GM23338 (cell line): ENCODE measurements around the gene TRMT61A. TPM values are rescaled to one million over a fixed set of nuclear protein-coding genes. Genes with fewer than 3 reads are reported as not detected.

Source experiments
- ATAC-seq: fragments of 200-7000 bp; cut with Tn5 transposase; 3 replicates; pipeline ENCODE4 v1.9.1; 2020
- DNase-seq: peaks from one replicate; pipeline ENCODE4 v3.0.0-alpha.2; 2015; ENCODE audit warnings: low spot score
- H2AFZ ChIP-seq: fragments of 200-600 bp; sonication (generic); 2 replicates; pipeline ENCODE4 v1.8.0; 2016; ENCODE audit warnings: antibody characterized with exemption, mild to moderate bottlenecking, moderate library complexity
- H3F3A ChIP-seq: fragments of 200-600 bp; sonication (generic); replicated peaks from 2 replicates; pipeline ENCODE4 v1.8.0; 2017; ENCODE audit warnings: antibody characterized with exemption, mixed run types, low read depth
- H3K27ac ChIP-seq: fragments of 200-600 bp; sonication (generic); 2 replicates; pipeline ENCODE4 v1.6.1; 2016; ENCODE audit warnings: low read depth
- H3K27me3 ChIP-seq: fragments of 200-600 bp; sonication (generic); 2 replicates; pipeline ENCODE4 v1.8.0; 2016; ENCODE audit warnings: mild to moderate bottlenecking, mixed run types, moderate library complexity; ENCODE audit not compliant: insufficient read depth
- H3K36me3 ChIP-seq: fragments of 200-600 bp; sonication (generic); 2 replicates; pipeline ENCODE4 v1.8.0; 2016; ENCODE audit warnings: mild to moderate bottlenecking; ENCODE audit not compliant: insufficient read depth
- H3K4me1 ChIP-seq: fragments of 200-600 bp; sonication (generic); 2 replicates; pipeline ENCODE4 v1.8.0; 2016; ENCODE audit warnings: mild to moderate bottlenecking, moderate library complexity; ENCODE audit not compliant: insufficient read depth
- H3K4me2 ChIP-seq: fragments of 200-600 bp; sonication (generic); 2 replicates; pipeline ENCODE4 v1.7.1; 2017; ENCODE audit warnings: mixed run types
- H3K4me3 ChIP-seq: fragments of 200-600 bp; sonication (generic); 2 replicates; pipeline ENCODE4 v1.6.1; 2016; ENCODE audit warnings: mixed run types
- H3K79me2 ChIP-seq: fragments of 200-600 bp; sonication (generic); replicated peaks from 2 replicates; pipeline ENCODE4 v1.8.0; 2017; ENCODE audit warnings: mild to moderate bottlenecking; ENCODE audit not compliant: insufficient read depth
- H3K9me2 ChIP-seq: fragments of 200-600 bp; sonication (generic); 2 replicates; pipeline ENCODE4 v1.8.0; 2017; ENCODE audit not compliant: insufficient read depth
- H4K20me1 ChIP-seq: fragments of 200-600 bp; sonication (generic); replicated peaks from 2 replicates; pipeline ENCODE4 v1.8.0; 2017; ENCODE audit warnings: mild to moderate bottlenecking; ENCODE audit not compliant: insufficient read depth
- H3K27ac Mint-ChIP-seq: 2 replicates; pipeline ENCODE4 v1.8.0; 2020; ENCODE audit warnings: inconsistent platforms, mild to moderate bottlenecking, moderate library complexity, mixed read lengths
- H3K27me3 Mint-ChIP-seq: 3 replicates; pipeline ENCODE4 v1.8.0; 2022; ENCODE audit warnings: low read depth, mild to moderate bottlenecking, moderate library complexity, mixed read lengths, inconsistent platforms; ENCODE audit not compliant: insufficient read depth, poor library complexity
- H3K36me3 Mint-ChIP-seq: 3 replicates; pipeline ENCODE4 v1.8.0; 2021; ENCODE audit warnings: low read depth, mild to moderate bottlenecking, inconsistent platforms, moderate library complexity, mixed read lengths
- H3K4me1 Mint-ChIP-seq: 3 replicates; pipeline ENCODE4 v1.8.0; 2020; ENCODE audit warnings: mild to moderate bottlenecking, inconsistent platforms, mixed read lengths
- H3K4me3 Mint-ChIP-seq: 3 replicates; pipeline ENCODE4 v1.8.0; 2021; ENCODE audit warnings: moderate library complexity, mild to moderate bottlenecking, inconsistent platforms, mixed read lengths
- H3K9me3 Mint-ChIP-seq: 3 replicates; pipeline ENCODE4 v1.8.0; 2020; ENCODE audit warnings: moderate library complexity, mild to moderate bottlenecking, inconsistent platforms, mixed read lengths
- CREB1 ChIP-seq: fragments of 250-450 bp; sonication (Bioruptor Pico); IDR thresholded peaks from 2 replicates; pipeline ENCODE4 v1.5.0; 2020; ENCODE audit warnings: low read depth, mild to moderate bottlenecking, moderate library complexity
- CTCF ChIP-seq, 2 experiments: fragments of 200-600 bp in 1 of 2; sonication (generic) in 1 of 2; conservative IDR thresholded peaks; 2 replicates each; pipeline versions ENCODE4 v1.5.1 to v1.6.1; 2016 to 2017; ENCODE audit warnings: antibody characterized with exemption in 2 of 2, low read depth in 2 of 2, mild to moderate bottlenecking in 2 of 2, moderate library complexity in 1 of 2
- ETS1 ChIP-seq: IDR thresholded peaks from 2 replicates; pipeline ENCODE4 v1.6.1; 2016; ENCODE audit warnings: antibody characterized with exemption
- EZH2 ChIP-seq: fragments of 200-600 bp; sonication (generic); IDR thresholded peaks from one replicate; pipeline ENCODE4 v1.8.0; 2017; ENCODE audit warnings: antibody characterized with exemption, mild to moderate bottlenecking, low read depth; ENCODE audit not compliant: unreplicated experiment
- EZH2phosphoT487 ChIP-seq: fragments of 200-600 bp; sonication (generic); IDR thresholded peaks from one replicate; pipeline ENCODE4 v1.8.1; 2018; ENCODE audit warnings: antibody characterized with exemption; ENCODE audit not compliant: unreplicated experiment
- JUNB ChIP-seq: IDR thresholded peaks from one replicate; pipeline ENCODE4 v1.6.1; 2016; ENCODE audit warnings: antibody characterized with exemption; ENCODE audit not compliant: unreplicated experiment
- POLR2AphosphoS5 ChIP-seq: IDR thresholded peaks from 2 replicates; pipeline ENCODE4 v1.6.1; 2016; ENCODE audit warnings: antibody characterized with exemption, low read depth
- STAT1 ChIP-seq: IDR thresholded peaks from one replicate; pipeline ENCODE4 v1.6.1; 2016; ENCODE audit warnings: antibody characterized with exemption; ENCODE audit not compliant: unreplicated experiment
- ZNF114 ChIP-seq: fragments of 250-450 bp; sonication (Bioruptor Pico); IDR thresholded peaks from 2 replicates; pipeline ENCODE4 v1.5.0; 2020; ENCODE audit warnings: mild to moderate bottlenecking, moderate library complexity
- ZNF331 ChIP-seq: fragments of 250-450 bp; sonication (Bioruptor Pico); IDR thresholded peaks from 2 replicates; pipeline ENCODE4 v1.5.0; 2020; ENCODE audit warnings: low read depth, mild to moderate bottlenecking, moderate library complexity
- polyA plus RNA-seq: library from polyadenylated mRNA; unstranded; fragments of >200 nt; fragmentation: Nextera tagmentation; extraction: Ambion mirVana; gene quantifications from 2 replicates; pipeline ENCODE4 v1.2.1, GENCODE V29; 2016
- total RNA-seq: library from RNA; depleted of rRNA; stranded (reverse); fragments of >200 nt; shearing (Covaris generic); gene quantifications from 2 replicates; pipeline ENCODE4 v1.2.3, GENCODE V29; 2014

TRMT61A gene
- total and polyA plus RNA-seq, 2 experiments from 2014 or later = 13.4 to 28.2 TPM

GRCh38 chr14:103518422-103519042, 10.5 kb upstream of the TRMT61A start:
- H3K27me3 Mint-ChIP-seq = peaks cover 31% of the 10 kb centered on the region
- H3K4me3 ChIP-seq = 0 out of 2 replicates have a peak overlapping the region, but pooled peaks have one; percentile 20
- no peaks in the 10 kb centered on the region; the same call in 1 of the 2 replicates for H3K36me3 ChIP-seq
- no peak overlapping the region for H3K4me3 Mint-ChIP-seq
- no peak overlapping the region for H3K27ac Mint-ChIP-seq
- no peaks in the 10 kb centered on the region for H3K79me2 ChIP-seq
- DNase-seq (peak; percentile 91), ATAC-seq (peak; percentile 52)
- H3K27me3 ChIP-seq = peaks cover 4% of the 10 kb centered on the region
- no peak overlapping the region for H2AFZ ChIP-seq
- peaks cover 25% of the 10 kb centered on the region for H3K4me1 Mint-ChIP-seq
- H3K4me1 ChIP-seq = peaks cover 14% of the 10 kb centered on the region
- H3F3A ChIP-seq = peaks cover 30% of the 10 kb centered on the region
- H4K20me1 ChIP-seq = peaks cover 11% of the 10 kb centered on the region
- H3K4me2 ChIP-seq = peak overlapping the region; percentile 64; the same call in 1 of the 2 replicates
- TF ChIP-seq EZH2 (no peak), EZH2phosphoT487 (no peak), POLR2AphosphoS5 (peak; percentile 24), JUNB (no peak), STAT1 (no peak), CTCF (conservative IDR thresholded peaks at IDR 0.05; ENCODE audit: low read depth in 2 of 2) (peak; percentile 93 to 96)
- peak overlapping the region; percentile 80; the same call in 1 of the 2 replicates for H3K27ac ChIP-seq
- H3K9me2 ChIP-seq = no peaks in the 10 kb centered on the region
- peaks cover under 1% of the 10 kb centered on the region; the same call in 2 of the 3 replicates for H3K9me3 Mint-ChIP-seq
- H3K36me3 Mint-ChIP-seq = peaks cover 14% of the 10 kb centered on the region

DNA sequence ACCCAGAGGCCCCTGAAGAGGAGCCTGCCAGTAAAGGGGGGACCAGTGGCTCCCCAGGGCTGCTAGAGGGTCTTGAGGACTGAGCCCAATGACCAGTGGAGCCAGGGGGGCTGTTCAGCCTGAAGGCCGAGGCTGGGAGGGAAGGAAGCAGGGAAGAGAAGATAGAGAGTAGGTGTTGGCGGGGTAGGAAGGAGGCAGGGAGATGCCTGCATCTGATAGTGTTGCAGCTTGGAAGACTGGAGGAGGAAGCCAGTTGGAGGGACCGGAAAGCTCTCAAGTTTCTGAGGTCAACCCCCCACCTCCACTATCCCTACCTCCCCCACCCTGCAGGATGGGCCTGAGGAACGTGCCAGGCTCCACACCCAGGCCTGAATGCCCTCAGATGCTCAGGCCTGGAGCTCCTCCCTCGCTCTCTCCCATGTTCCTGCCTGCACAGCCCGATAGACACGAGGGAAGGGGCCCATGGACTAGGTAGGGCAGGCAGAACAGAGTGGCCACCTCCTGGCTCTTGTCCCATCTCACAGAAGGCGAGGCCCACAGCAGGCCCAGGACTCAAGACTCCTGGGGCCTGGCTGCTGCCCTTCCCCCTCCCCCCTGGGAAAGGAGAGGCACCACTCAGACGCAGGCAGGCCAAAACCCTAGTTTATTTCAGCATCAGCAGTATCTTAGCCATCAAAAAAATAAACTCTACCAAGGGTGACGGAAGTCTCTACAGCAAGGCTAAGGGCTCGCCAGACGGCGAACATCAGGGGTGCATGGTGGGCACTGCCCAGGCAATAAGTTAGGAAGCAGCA, 9.8 kb upstream of the TRMT61A start:
- no peaks in the 10 kb centered on the region; the same call in 1 of the 2 replicates for H3K36me3 ChIP-seq
- Mint-ChIP-seq H3K27ac (0 out of 2 replicates have a peak overlapping the region, but pooled peaks have one; percentile 52), H3K9me3 (peaks cover 4% of the 10 kb centered on the region; the same call in 2 of the 3 replicates), H3K27me3 (peaks cover 35% of the 10 kb centered on the region), H3K36me3 (peaks cover 14% of the 10 kb centered on the region), H3K4me1 (peaks cover 28% of the 10 kb centered on the region), H3K4me3 (peak overlapping the region; percentile 52)
- DNase-seq (no peak), ATAC-seq (no peak)
- peak overlapping the region; percentile 80; the same call in 1 of the 2 replicates for H3K27ac ChIP-seq
- H3K4me2 ChIP-seq = peak overlapping the region; percentile 64; the same call in 1 of the 2 replicates
- no peaks in the 10 kb centered on the region for H3K9me2 ChIP-seq
- H4K20me1 ChIP-seq = peaks cover 11% of the 10 kb centered on the region
- no peak overlapping the region for H2AFZ ChIP-seq
- H3K4me3 ChIP-seq = 0 out of 2 replicates have a peak overlapping the region, but pooled peaks have one; percentile 20
- H3K27me3 ChIP-seq = peaks cover 11% of the 10 kb centered on the region
- H3K4me1 ChIP-seq = peaks cover 17% of the 10 kb centered on the region
- H3K79me2 ChIP-seq = no peaks in the 10 kb centered on the region
- peaks cover 29% of the 10 kb centered on the region for H3F3A ChIP-seq
- TF ChIP-seq ZNF331 (CRISPR knock-in tag) (no peak), CREB1 (CRISPR knock-in tag) (no peak), ZNF114 (CRISPR knock-in tag) (no peak), EZH2 (no peak), STAT1 (no peak), ETS1 (no peak), POLR2AphosphoS5 (no peak)
